Ovary (tissue), 3 donors: ENCODE results near the gene PJVK.

Experiments used
- EP300 ChIP-seq: sonication (generic); formaldehyde crosslinking; IDR thresholded peaks from one replicate; pipeline ENCODE4 v1.6.1; 2017; ENCODE audit warnings: antibody characterized with exemption
- POLR2A ChIP-seq: fragments of 450-650 bp; IDR thresholded peaks from one replicate; pipeline ENCODE4 v1.6.1; 2017; ENCODE audit warnings: antibody characterized with exemption, mild to moderate bottlenecking, moderate library complexity
- TF ChIP-seq, protein P1 (sequence below), 3 donors: fragments of 450-650 bp in 2 of 3; fragments of 200-600 bp in 1 of 3; IDR thresholded peaks; one replicate each; pipeline versions ENCODE4 v1.5.1 to v1.8.0; 2016 to 2022; ENCODE audit warnings: antibody characterized with exemption in 3 of 3, mild to moderate bottlenecking in 1 of 3
- donor health status: DM: no; HTN: no; CAD: no.

GRCh38 chr2:178482437-178482836 is 31.3 kb downstream of the PJVK start:
- TF ChIP-seq, protein P1, sequence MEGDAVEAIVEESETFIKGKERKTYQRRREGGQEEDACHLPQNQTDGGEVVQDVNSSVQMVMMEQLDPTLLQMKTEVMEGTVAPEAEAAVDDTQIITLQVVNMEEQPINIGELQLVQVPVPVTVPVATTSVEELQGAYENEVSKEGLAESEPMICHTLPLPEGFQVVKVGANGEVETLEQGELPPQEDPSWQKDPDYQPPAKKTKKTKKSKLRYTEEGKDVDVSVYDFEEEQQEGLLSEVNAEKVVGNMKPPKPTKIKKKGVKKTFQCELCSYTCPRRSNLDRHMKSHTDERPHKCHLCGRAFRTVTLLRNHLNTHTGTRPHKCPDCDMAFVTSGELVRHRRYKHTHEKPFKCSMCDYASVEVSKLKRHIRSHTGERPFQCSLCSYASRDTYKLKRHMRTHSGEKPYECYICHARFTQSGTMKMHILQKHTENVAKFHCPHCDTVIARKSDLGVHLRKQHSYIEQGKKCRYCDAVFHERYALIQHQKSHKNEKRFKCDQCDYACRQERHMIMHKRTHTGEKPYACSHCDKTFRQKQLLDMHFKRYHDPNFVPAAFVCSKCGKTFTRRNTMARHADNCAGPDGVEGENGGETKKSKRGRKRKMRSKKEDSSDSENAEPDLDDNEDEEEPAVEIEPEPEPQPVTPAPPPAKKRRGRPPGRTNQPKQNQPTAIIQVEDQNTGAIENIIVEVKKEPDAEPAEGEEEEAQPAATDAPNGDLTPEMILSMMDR (IDR thresholded peaks at IDR 0.05): no peak
- no peak for TF ChIP-seq POLR2A
- TF ChIP-seq EP300: no peak
